Neural progenitor cell (in vitro differentiated cells): ENCODE data around the gene UBE2E1.

Source experiments
- EZH2 ChIP-seq: fragments of 200-600 bp; sonication (generic); IDR thresholded peaks from 2 replicates; pipeline ENCODE4 v1.6.1; 2017; ENCODE audit warnings: antibody characterized with exemption, mild to moderate bottlenecking, moderate library complexity
- EZH2phosphoT487 ChIP-seq: fragments of 200-600 bp; sonication (generic); IDR thresholded peaks from 2 replicates; pipeline ENCODE4 v1.6.1; 2017; ENCODE audit warnings: antibody characterized with exemption
- TF ChIP-seq, protein P1 (sequence below): fragments of 200-600 bp; sonication (generic); IDR thresholded peaks from 2 replicates; pipeline ENCODE4 v1.5.1; 2017; ENCODE audit warnings: antibody characterized with exemption, mild to moderate bottlenecking

GRCh38 chr3:23889950-23890349 is 84.2 kb downstream of the UBE2E1 start:
- TF ChIP-seq, protein P1, sequence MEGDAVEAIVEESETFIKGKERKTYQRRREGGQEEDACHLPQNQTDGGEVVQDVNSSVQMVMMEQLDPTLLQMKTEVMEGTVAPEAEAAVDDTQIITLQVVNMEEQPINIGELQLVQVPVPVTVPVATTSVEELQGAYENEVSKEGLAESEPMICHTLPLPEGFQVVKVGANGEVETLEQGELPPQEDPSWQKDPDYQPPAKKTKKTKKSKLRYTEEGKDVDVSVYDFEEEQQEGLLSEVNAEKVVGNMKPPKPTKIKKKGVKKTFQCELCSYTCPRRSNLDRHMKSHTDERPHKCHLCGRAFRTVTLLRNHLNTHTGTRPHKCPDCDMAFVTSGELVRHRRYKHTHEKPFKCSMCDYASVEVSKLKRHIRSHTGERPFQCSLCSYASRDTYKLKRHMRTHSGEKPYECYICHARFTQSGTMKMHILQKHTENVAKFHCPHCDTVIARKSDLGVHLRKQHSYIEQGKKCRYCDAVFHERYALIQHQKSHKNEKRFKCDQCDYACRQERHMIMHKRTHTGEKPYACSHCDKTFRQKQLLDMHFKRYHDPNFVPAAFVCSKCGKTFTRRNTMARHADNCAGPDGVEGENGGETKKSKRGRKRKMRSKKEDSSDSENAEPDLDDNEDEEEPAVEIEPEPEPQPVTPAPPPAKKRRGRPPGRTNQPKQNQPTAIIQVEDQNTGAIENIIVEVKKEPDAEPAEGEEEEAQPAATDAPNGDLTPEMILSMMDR, result no peak
- no peak for TF ChIP-seq EZH2
- no peak for TF ChIP-seq EZH2phosphoT487
